Neuronal stem cell (in vitro differentiated cells): ENCODE data around the gene CEP170B.
"Not testable (repeated sequence)": the region's sequence is repeated elsewhere in the genome, so short reads cannot be mapped to it uniquely, and the experiment has no call there.

Experiments used
- DNase-seq: peaks from one replicate; pipeline ENCODE4 v3.0.0-alpha.2; 2013; ENCODE audit warnings: low spot score
- H2AFZ ChIP-seq: one replicate; pipeline ENCODE4 v1.6.1; 2013; ENCODE audit warnings: mild to moderate bottlenecking, low read length, inconsistent platforms
- H2AK5ac ChIP-seq: 2 replicates; pipeline ENCODE4 v1.6.1; 2013; ENCODE audit warnings: low read depth, mild to moderate bottlenecking, inconsistent platforms, low read length, moderate library complexity, mixed read lengths
- H2BK120ac ChIP-seq: 2 replicates; pipeline ENCODE4 v1.6.1; 2013; ENCODE audit warnings: low read depth, mild to moderate bottlenecking, inconsistent platforms, low read length, moderate library complexity, mixed read lengths
- H2BK12ac ChIP-seq: one replicate; pipeline ENCODE4 v1.6.1; 2013; ENCODE audit warnings: low read length, inconsistent platforms
- H2BK15ac ChIP-seq: 2 replicates; pipeline ENCODE4 v1.6.1; 2013; ENCODE audit warnings: mild to moderate bottlenecking, low read length, inconsistent platforms, mixed read lengths
- H2BK5ac ChIP-seq: one replicate; pipeline ENCODE4 v1.6.1; 2013; ENCODE audit warnings: inconsistent platforms, mild to moderate bottlenecking, low read length, moderate library complexity
- H3K14ac ChIP-seq: one replicate; pipeline ENCODE4 v1.6.1; 2013; ENCODE audit warnings: low read length, inconsistent platforms
- H3K18ac ChIP-seq: 2 replicates; pipeline ENCODE4 v1.6.1; 2013; ENCODE audit warnings: low read length, inconsistent platforms
- H3K23ac ChIP-seq: 2 replicates; pipeline ENCODE4 v1.6.1; 2013; ENCODE audit warnings: low read depth, mild to moderate bottlenecking, mixed read lengths, low read length, inconsistent platforms; ENCODE audit not compliant: poor library complexity
- H3K27ac ChIP-seq: replicated peaks from 3 replicates; pipeline ENCODE4 v1.5.1; 2013; ENCODE audit warnings: low read length, inconsistent platforms
- H3K27me3 ChIP-seq, 3 experiments: 2 replicates each; pipeline ENCODE4 v1.6.1; 2013; ENCODE audit warnings: low read length in 3 of 3, mild to moderate bottlenecking in 2 of 3, inconsistent platforms in 1 of 3, low read depth in 1 of 3, mixed read lengths in 1 of 3, moderate library complexity in 1 of 3; ENCODE audit not compliant: control insufficient read depth in 3 of 3, insufficient read depth in 3 of 3
- H3K36me3 ChIP-seq, 2 donors: replicated peaks in 1 of 2; 2 replicates each; pipeline ENCODE4 v1.6.1; 2013; ENCODE audit warnings: low read length in 2 of 2; ENCODE audit not compliant: control insufficient read depth in 2 of 2, insufficient read depth in 2 of 2
- H3K4ac ChIP-seq: 2 replicates; pipeline ENCODE4 v1.6.1; 2013; ENCODE audit warnings: inconsistent platforms, mild to moderate bottlenecking, low read length, moderate library complexity
- H3K4me1 ChIP-seq, 2 donors: 1 replicate in 1 of 2; 2 replicates in 1 of 2; pipeline ENCODE4 v1.6.1; 2013; ENCODE audit warnings: low read length in 2 of 2, low read depth in 1 of 2; ENCODE audit not compliant: control insufficient read depth in 2 of 2, insufficient read depth in 1 of 2
- H3K4me2 ChIP-seq: one replicate; pipeline ENCODE4 v1.6.1; 2013; ENCODE audit warnings: mild to moderate bottlenecking, low read length, inconsistent platforms; ENCODE audit not compliant: insufficient read depth, poor library complexity, severe bottlenecking
- H3K4me3 ChIP-seq, 2 donors: 2 replicates each; pipeline ENCODE4 v1.5.1; 2013; ENCODE audit warnings: low read length in 2 of 2, mild to moderate bottlenecking in 2 of 2, inconsistent platforms in 1 of 2, moderate library complexity in 1 of 2
- H3K79me1 ChIP-seq: one replicate; pipeline ENCODE4 v1.6.1; 2013; ENCODE audit warnings: low read depth, mild to moderate bottlenecking, inconsistent platforms, low read length, moderate library complexity
- H3K9ac ChIP-seq: one replicate; pipeline ENCODE4 v1.6.1; 2013; ENCODE audit warnings: mild to moderate bottlenecking, low read depth, low read length, inconsistent platforms; ENCODE audit not compliant: poor library complexity
- H3K9me3 ChIP-seq, 2 donors: replicated peaks in 1 of 2; 2 replicates each; pipeline versions ENCODE3 to v1.6.1; 2013; ENCODE audit warnings: low read length in 2 of 2, mild to moderate bottlenecking in 2 of 2, inconsistent platforms in 1 of 2, low read depth in 1 of 2, mixed read lengths in 1 of 2, moderate library complexity in 1 of 2; ENCODE audit not compliant: control insufficient read depth in 2 of 2, insufficient read depth in 1 of 2
- H4K8ac ChIP-seq: one replicate; pipeline ENCODE4 v1.6.1; 2013; ENCODE audit warnings: low read depth, mild to moderate bottlenecking, inconsistent platforms, low read length, moderate library complexity
- H4K91ac ChIP-seq: one replicate; pipeline ENCODE4 v1.6.1; 2013; ENCODE audit warnings: low read length, low read depth, mild to moderate bottlenecking, inconsistent platforms; ENCODE audit not compliant: poor library complexity
- WGBS, 2 donors: extraction: QIAGEN DNeasy Blood & Tissue Kit; methylation state at CpG; one replicate each; pipeline ENCODE4 v1.1.7; 2013; ENCODE audit warnings: missing lambda C conversion rate in 2 of 2, mixed read lengths in 1 of 2; ENCODE audit not compliant: insufficient read length in 2 of 2, insufficient replicate concordance in 1 of 2; ENCODE audit errors: extremely low coverage in 2 of 2; 5-methylcytosine and 5-hydroxymethylcytosine counted together

The CEP170B gene

DNA sequence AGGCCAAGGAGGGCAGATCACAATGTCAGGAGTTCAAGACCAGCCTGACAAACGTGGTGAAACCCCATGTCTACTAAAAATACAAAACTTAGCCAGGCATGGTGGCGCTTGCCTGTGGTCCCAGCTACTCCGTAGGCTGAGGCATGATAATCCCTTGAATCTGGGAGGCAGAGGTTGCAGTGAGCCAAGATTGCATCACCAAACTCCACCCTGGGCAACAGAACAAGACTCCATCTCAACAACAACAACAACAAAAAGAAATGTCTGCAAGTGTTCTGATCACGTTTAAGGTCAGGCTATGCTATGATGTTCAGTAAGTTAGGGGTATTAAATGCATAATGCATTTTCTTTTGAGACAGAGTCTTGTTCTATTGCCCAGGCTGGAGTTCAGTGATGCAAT, 52.9 kb downstream of the CEP170B start:
- Histone ChIP-seq H3K27me3 (peaks cover 0 to 2% (median 0%) of the 10 kb centered on the region in 3 experiments), H2AK5ac (no peak overlapping the region), H3K4me3 (no peak overlapping the region), H3K27ac (no peak overlapping the region), H2BK15ac (no peak overlapping the region), H3K9ac (no peak overlapping the region), H3K4ac (no peak overlapping the region), H2BK12ac (no peak overlapping the region), H3K9me3 (peaks cover 0 to 3% of the 10 kb centered on the region in 2 donors), H3K14ac (no peak overlapping the region), H3K79me1 (no peaks in the 10 kb centered on the region), H2BK120ac (no peak overlapping the region), H3K4me1 (peaks cover 0 to 5% of the 10 kb centered on the region in 2 donors), H3K23ac (no peak overlapping the region), H4K8ac (no peak overlapping the region), H3K18ac (no peak overlapping the region), H2BK5ac (no peak overlapping the region), H2AFZ (no peak overlapping the region), H3K36me3 (no peaks in the 10 kb centered on the region), H3K4me2 (no peak overlapping the region), H4K91ac (no peak overlapping the region)
- DNase-seq: no peak
- WGBS, 2 donors: no CpG with 5 or more reads among the region's 4 CpGs

GRCh38 chr14:104919152-104919992, 54.3 kb downstream of the CEP170B start:
- not testable (repeated sequence) for H3K23ac ChIP-seq, H4K8ac ChIP-seq, H3K9ac ChIP-seq, H3K4me3 ChIP-seq, H3K18ac ChIP-seq, H3K4ac ChIP-seq, H3K9me3 ChIP-seq, DNase-seq, H2BK120ac ChIP-seq, H3K36me3 ChIP-seq, H3K4me2 ChIP-seq, H3K4me1 ChIP-seq, H2AK5ac ChIP-seq, H3K14ac ChIP-seq, H2BK15ac ChIP-seq, H2BK5ac ChIP-seq, H3K27ac ChIP-seq, H4K91ac ChIP-seq, H2BK12ac ChIP-seq, H3K79me1 ChIP-seq, H3K27me3 ChIP-seq
- H2AFZ ChIP-seq: peak overlapping the region; percentile 47
- WGBS, 2 donors: no CpG with 5 or more reads among the region's 12 CpGs

- Histone ChIP-seq H4K8ac (no peak overlapping the region), H4K91ac (no peak overlapping the region), H3K4me2 (no peak overlapping the region), H2AK5ac (no peak overlapping the region), H3K27me3 (no peaks in the 10 kb centered on the region), H3K36me3 (no peaks in the 10 kb centered on the region), H2BK15ac (no peak overlapping the region), H2BK120ac (no peak overlapping the region), H3K9ac (no peak overlapping the region), H3K79me1 (peaks cover 2% of the 10 kb centered on the region), H2BK5ac (no peak overlapping the region), H3K14ac (no peak overlapping the region), H3K4me1 (peaks cover 0 to 5% of the 10 kb centered on the region in 2 donors), H2AFZ (no peak overlapping the region), H3K18ac (no peak overlapping the region), H3K27ac (no peak overlapping the region), H3K4me3 (no peak overlapping the region), H3K23ac (no peak overlapping the region), H2BK12ac (no peak overlapping the region), H3K4ac (no peak overlapping the region), H3K9me3 (peaks cover 6% of the 10 kb centered on the region in 2 donors)
- DNase-seq: no peak
- WGBS, 2 donors: no CpG with 5 or more reads among the region's 3 CpGs
Measured at GRCh38 chr14:104919993-104920315, 54.9 kb downstream of the CEP170B start.

DNA sequence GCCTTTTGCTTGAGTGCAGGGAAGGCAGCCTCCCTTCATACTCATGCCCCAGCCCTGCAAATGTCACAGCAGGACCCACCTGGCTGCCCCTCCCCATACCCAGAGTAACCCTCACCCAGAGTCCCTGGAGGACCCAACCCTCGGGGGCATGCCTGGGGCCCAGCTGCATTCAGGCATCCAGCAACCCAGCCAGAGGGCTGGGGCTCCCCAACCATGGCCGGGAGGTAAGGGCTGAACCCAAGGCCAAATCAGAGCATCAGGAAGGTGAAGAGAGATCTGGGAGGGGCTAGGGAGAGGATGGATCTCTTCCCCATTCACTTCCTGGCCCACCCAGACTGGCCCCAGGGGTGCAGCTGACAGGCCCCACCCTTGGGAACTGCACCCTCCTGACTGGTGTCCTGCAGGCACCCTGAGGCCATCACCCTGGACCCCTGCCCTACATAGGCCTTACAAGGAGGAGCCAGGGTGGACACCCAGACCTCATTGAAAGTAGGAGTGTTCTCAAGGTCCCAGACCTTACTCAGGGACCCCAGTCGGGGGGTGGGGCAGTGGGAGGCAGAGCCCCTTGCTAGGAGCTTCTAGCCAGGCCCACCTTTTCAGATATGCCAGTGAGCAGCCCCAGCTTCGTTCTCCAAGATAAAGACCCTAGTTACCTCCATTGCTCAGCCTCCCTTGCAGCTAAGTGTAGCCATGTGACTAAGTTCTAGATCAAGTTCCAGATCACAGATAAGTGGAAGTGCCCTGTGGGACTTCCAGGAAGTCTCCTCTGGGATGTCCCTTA, 58.8 kb downstream of the CEP170B start:
- H3K27me3 ChIP-seq: peaks cover 0 to 7% (median 0%) of the 10 kb centered on the region in 3 experiments
- no peak overlapping the region for H4K91ac ChIP-seq
- H3K4me3 ChIP-seq: no peak overlapping the region
- H2AFZ ChIP-seq: no peak overlapping the region
- peaks cover 6% of the 10 kb centered on the region in 2 donors for H3K9me3 ChIP-seq
- H3K27ac ChIP-seq: no peak overlapping the region
- H3K4me2 ChIP-seq: no peak overlapping the region
- H3K4ac ChIP-seq: no peak overlapping the region
- no peaks in the 10 kb centered on the region for H3K4me1 ChIP-seq
- H3K79me1 ChIP-seq: peaks cover 2% of the 10 kb centered on the region
- peak overlapping the region; percentile 21 for H3K14ac ChIP-seq
- peak overlapping the region; percentile 43 for H4K8ac ChIP-seq
- H2BK12ac ChIP-seq: no peak overlapping the region
- no peak overlapping the region for H3K18ac ChIP-seq
- H3K9ac ChIP-seq: no peak overlapping the region
- H2AK5ac ChIP-seq: peak overlapping the region; percentile 37
- WGBS, 2 donors: no CpG with 5 or more reads among the region's 4 CpGs
- H3K36me3 ChIP-seq: no peaks in the 10 kb centered on the region
- no peak overlapping the region for H3K23ac ChIP-seq
- no peak overlapping the region for H2BK5ac ChIP-seq
- H2BK120ac ChIP-seq: no peak overlapping the region
- DNase-seq: no peak
- no peak overlapping the region for H2BK15ac ChIP-seq
